GM23338 (cell line): ENCODE data around the gene SNCA. TPM values are rescaled to one million over a fixed set of nuclear protein-coding genes. Genes with fewer than 3 reads are reported as not detected.

Source experiments
- ATAC-seq: fragments of 200-7000 bp; cut with Tn5 transposase; 3 replicates; pipeline ENCODE4 v1.9.1; 2020
- DNase-seq: peaks from one replicate; pipeline ENCODE4 v3.0.0-alpha.2; 2015; ENCODE audit warnings: low spot score
- H2AFZ ChIP-seq: fragments of 200-600 bp; sonication (generic); 2 replicates; pipeline ENCODE4 v1.8.0; 2016; ENCODE audit warnings: antibody characterized with exemption, mild to moderate bottlenecking, moderate library complexity
- H3F3A ChIP-seq: fragments of 200-600 bp; sonication (generic); replicated peaks from 2 replicates; pipeline ENCODE4 v1.8.0; 2017; ENCODE audit warnings: antibody characterized with exemption, mixed run types, low read depth
- H3K27ac ChIP-seq: fragments of 200-600 bp; sonication (generic); 2 replicates; pipeline ENCODE4 v1.6.1; 2016; ENCODE audit warnings: low read depth
- H3K27me3 ChIP-seq: fragments of 200-600 bp; sonication (generic); 2 replicates; pipeline ENCODE4 v1.8.0; 2016; ENCODE audit warnings: mild to moderate bottlenecking, mixed run types, moderate library complexity; ENCODE audit not compliant: insufficient read depth
- H3K36me3 ChIP-seq: fragments of 200-600 bp; sonication (generic); 2 replicates; pipeline ENCODE4 v1.8.0; 2016; ENCODE audit warnings: mild to moderate bottlenecking; ENCODE audit not compliant: insufficient read depth
- H3K4me1 ChIP-seq: fragments of 200-600 bp; sonication (generic); 2 replicates; pipeline ENCODE4 v1.8.0; 2016; ENCODE audit warnings: mild to moderate bottlenecking, moderate library complexity; ENCODE audit not compliant: insufficient read depth
- H3K4me2 ChIP-seq: fragments of 200-600 bp; sonication (generic); 2 replicates; pipeline ENCODE4 v1.7.1; 2017; ENCODE audit warnings: mixed run types
- H3K4me3 ChIP-seq: fragments of 200-600 bp; sonication (generic); 2 replicates; pipeline ENCODE4 v1.6.1; 2016; ENCODE audit warnings: mixed run types
- H3K79me2 ChIP-seq: fragments of 200-600 bp; sonication (generic); replicated peaks from 2 replicates; pipeline ENCODE4 v1.8.0; 2017; ENCODE audit warnings: mild to moderate bottlenecking; ENCODE audit not compliant: insufficient read depth
- H3K9me2 ChIP-seq: fragments of 200-600 bp; sonication (generic); 2 replicates; pipeline ENCODE4 v1.8.0; 2017; ENCODE audit not compliant: insufficient read depth
- H4K20me1 ChIP-seq: fragments of 200-600 bp; sonication (generic); replicated peaks from 2 replicates; pipeline ENCODE4 v1.8.0; 2017; ENCODE audit warnings: mild to moderate bottlenecking; ENCODE audit not compliant: insufficient read depth
- H3K27ac Mint-ChIP-seq: 2 replicates; pipeline ENCODE4 v1.8.0; 2020; ENCODE audit warnings: inconsistent platforms, mild to moderate bottlenecking, moderate library complexity, mixed read lengths
- H3K27me3 Mint-ChIP-seq: 3 replicates; pipeline ENCODE4 v1.8.0; 2022; ENCODE audit warnings: low read depth, mild to moderate bottlenecking, moderate library complexity, mixed read lengths, inconsistent platforms; ENCODE audit not compliant: insufficient read depth, poor library complexity
- H3K36me3 Mint-ChIP-seq: 3 replicates; pipeline ENCODE4 v1.8.0; 2021; ENCODE audit warnings: low read depth, mild to moderate bottlenecking, inconsistent platforms, moderate library complexity, mixed read lengths
- H3K4me1 Mint-ChIP-seq: 3 replicates; pipeline ENCODE4 v1.8.0; 2020; ENCODE audit warnings: mild to moderate bottlenecking, inconsistent platforms, mixed read lengths
- H3K4me3 Mint-ChIP-seq: 3 replicates; pipeline ENCODE4 v1.8.0; 2021; ENCODE audit warnings: moderate library complexity, mild to moderate bottlenecking, inconsistent platforms, mixed read lengths
- H3K9me3 Mint-ChIP-seq: 3 replicates; pipeline ENCODE4 v1.8.0; 2020; ENCODE audit warnings: moderate library complexity, mild to moderate bottlenecking, inconsistent platforms, mixed read lengths
- NANOG ChIP-seq: IDR thresholded peaks from 2 replicates; pipeline ENCODE4 v1.6.1; 2016; ENCODE audit warnings: antibody characterized with exemption, borderline replicate concordance
- POLR2AphosphoS5 ChIP-seq: IDR thresholded peaks from 2 replicates; pipeline ENCODE4 v1.6.1; 2016; ENCODE audit warnings: antibody characterized with exemption, low read depth
- polyA plus RNA-seq: library from polyadenylated mRNA; unstranded; fragments of >200 nt; fragmentation: Nextera tagmentation; extraction: Ambion mirVana; gene quantifications from 2 replicates; pipeline ENCODE4 v1.2.1, GENCODE V29; 2016
- total RNA-seq: library from RNA; depleted of rRNA; stranded (reverse); fragments of >200 nt; shearing (Covaris generic); gene quantifications from 2 replicates; pipeline ENCODE4 v1.2.3, GENCODE V29; 2014
- TF ChIP-seq, protein P1 (sequence below): fragments of 250-450 bp; sonication (Bioruptor Pico); IDR thresholded peaks from 2 replicates; pipeline ENCODE4 v1.5.0; 2020; ENCODE audit warnings: mild to moderate bottlenecking, moderate library complexity
- TF ChIP-seq, protein P2 (sequence below), 2 experiments: fragments of 200-600 bp in 1 of 2; sonication (generic) in 1 of 2; conservative IDR thresholded peaks; 2 replicates each; pipeline versions ENCODE4 v1.5.1 to v1.6.1; 2016 to 2017; ENCODE audit warnings: antibody characterized with exemption in 2 of 2, low read depth in 2 of 2, mild to moderate bottlenecking in 2 of 2, moderate library complexity in 1 of 2
- TF ChIP-seq, protein P3 (sequence below): IDR thresholded peaks from 2 replicates; pipeline ENCODE4 v1.6.1; 2016; ENCODE audit warnings: antibody characterized with exemption

Gene SNCA
- total and polyA plus RNA-seq, 2 experiments from 2014 or later: 15.6 to 31.1 TPM

DNA sequence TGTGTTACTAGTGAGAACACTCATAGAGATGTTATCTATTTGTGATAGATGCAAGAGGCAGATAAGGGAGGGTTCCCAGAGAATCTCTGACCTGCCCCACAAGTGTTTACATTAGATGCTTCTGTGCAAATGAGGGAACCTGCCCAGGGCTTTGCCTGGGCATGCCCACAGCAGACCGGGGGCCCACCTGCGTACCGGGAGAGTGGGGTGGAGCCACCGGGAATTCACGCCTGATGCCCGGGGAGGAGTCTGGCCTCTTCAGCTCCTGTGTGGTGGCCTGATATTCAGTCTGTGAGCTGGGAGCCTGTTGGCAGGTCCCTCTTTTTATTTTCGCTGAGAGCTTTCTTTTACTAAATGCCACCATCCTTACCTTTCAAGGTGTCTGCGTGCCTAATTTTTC, 155.7 kb downstream of the SNCA start:
- Histone ChIP-seq H3K79me2 (peaks cover 37% of the 10 kb centered on the region), H3K27me3 (no peaks in the 10 kb centered on the region), H3K36me3 (peaks cover 13% of the 10 kb centered on the region; the same call in 1 of the 2 replicates), H3K27ac (peak overlapping the region; percentile 82), H3K9me2 (no peaks in the 10 kb centered on the region), H3F3A (no peaks in the 10 kb centered on the region), H3K4me3 (peak overlapping the region; percentile 61), H3K4me2 (peak overlapping the region; percentile 82), H4K20me1 (no peaks in the 10 kb centered on the region), H2AFZ (no peak overlapping the region), H3K4me1 (no peaks in the 10 kb centered on the region; the same call in 1 of the 2 replicates)
- TF ChIP-seq, protein P1, sequence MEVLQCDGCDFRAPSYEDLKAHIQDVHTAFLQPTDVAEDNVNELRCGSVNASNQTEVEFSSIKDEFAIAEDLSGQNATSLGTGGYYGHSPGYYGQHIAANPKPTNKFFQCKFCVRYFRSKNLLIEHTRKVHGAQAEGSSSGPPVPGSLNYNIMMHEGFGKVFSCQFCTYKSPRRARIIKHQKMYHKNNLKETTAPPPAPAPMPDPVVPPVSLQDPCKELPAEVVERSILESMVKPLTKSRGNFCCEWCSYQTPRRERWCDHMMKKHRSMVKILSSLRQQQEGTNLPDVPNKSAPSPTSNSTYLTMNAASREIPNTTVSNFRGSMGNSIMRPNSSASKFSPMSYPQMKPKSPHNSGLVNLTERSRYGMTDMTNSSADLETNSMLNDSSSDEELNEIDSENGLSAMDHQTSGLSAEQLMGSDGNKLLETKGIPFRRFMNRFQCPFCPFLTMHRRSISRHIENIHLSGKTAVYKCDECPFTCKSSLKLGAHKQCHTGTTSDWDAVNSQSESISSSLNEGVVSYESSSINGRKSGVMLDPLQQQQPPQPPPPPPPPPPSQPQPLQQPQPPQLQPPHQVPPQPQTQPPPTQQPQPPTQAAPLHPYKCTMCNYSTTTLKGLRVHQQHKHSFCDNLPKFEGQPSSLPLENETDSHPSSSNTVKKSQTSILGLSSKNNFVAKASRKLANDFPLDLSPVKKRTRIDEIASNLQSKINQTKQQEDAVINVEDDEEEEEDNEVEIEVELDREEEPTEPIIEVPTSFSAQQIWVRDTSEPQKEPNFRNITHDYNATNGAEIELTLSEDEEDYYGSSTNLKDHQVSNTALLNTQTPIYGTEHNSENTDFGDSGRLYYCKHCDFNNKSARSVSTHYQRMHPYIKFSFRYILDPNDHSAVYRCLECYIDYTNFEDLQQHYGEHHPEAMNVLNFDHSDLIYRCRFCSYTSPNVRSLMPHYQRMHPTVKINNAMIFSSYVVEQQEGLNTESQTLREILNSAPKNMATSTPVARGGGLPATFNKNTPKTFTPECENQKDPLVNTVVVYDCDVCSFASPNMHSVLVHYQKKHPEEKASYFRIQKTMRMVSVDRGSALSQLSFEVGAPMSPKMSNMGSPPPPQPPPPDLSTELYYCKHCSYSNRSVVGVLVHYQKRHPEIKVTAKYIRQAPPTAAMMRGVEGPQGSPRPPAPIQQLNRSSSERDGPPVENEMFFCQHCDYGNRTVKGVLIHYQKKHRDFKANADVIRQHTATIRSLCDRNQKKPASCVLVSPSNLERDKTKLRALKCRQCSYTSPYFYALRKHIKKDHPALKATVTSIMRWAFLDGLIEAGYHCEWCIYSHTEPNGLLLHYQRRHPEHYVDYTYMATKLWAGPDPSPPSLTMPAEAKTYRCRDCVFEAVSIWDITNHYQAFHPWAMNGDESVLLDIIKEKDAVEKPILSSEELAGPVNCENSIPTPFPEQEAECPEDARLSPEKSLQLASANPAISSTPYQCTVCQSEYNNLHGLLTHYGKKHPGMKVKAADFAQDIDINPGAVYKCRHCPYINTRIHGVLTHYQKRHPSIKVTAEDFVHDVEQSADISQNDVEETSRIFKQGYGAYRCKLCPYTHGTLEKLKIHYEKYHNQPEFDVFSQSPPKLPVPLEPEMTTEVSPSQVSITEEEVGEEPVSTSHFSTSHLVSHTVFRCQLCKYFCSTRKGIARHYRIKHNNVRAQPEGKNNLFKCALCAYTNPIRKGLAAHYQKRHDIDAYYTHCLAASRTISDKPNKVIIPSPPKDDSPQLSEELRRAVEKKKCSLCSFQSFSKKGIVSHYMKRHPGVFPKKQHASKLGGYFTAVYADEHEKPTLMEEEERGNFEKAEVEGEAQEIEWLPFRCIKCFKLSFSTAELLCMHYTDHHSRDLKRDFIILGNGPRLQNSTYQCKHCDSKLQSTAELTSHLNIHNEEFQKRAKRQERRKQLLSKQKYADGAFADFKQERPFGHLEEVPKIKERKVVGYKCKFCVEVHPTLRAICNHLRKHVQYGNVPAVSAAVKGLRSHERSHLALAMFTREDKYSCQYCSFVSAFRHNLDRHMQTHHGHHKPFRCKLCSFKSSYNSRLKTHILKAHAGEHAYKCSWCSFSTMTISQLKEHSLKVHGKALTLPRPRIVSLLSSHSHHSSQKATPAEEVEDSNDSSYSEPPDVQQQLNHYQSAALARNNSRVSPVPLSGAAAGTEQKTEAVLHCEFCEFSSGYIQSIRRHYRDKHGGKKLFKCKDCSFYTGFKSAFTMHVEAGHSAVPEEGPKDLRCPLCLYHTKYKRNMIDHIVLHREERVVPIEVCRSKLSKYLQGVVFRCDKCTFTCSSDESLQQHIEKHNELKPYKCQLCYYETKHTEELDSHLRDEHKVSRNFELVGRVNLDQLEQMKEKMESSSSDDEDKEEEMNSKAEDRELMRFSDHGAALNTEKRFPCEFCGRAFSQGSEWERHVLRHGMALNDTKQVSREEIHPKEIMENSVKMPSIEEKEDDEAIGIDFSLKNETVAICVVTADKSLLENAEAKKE (CRISPR knock-in tag): 0 out of 2 replicates have a peak, but pooled peaks have one; percentile 12
- 0 out of 2 replicates have a peak, but pooled peaks have one; percentile 9 for TF ChIP-seq NANOG
- TF ChIP-seq POLR2AphosphoS5: peak; percentile 91
- TF ChIP-seq, protein P2, sequence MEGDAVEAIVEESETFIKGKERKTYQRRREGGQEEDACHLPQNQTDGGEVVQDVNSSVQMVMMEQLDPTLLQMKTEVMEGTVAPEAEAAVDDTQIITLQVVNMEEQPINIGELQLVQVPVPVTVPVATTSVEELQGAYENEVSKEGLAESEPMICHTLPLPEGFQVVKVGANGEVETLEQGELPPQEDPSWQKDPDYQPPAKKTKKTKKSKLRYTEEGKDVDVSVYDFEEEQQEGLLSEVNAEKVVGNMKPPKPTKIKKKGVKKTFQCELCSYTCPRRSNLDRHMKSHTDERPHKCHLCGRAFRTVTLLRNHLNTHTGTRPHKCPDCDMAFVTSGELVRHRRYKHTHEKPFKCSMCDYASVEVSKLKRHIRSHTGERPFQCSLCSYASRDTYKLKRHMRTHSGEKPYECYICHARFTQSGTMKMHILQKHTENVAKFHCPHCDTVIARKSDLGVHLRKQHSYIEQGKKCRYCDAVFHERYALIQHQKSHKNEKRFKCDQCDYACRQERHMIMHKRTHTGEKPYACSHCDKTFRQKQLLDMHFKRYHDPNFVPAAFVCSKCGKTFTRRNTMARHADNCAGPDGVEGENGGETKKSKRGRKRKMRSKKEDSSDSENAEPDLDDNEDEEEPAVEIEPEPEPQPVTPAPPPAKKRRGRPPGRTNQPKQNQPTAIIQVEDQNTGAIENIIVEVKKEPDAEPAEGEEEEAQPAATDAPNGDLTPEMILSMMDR (conservative IDR thresholded peaks at IDR 0.05; ENCODE audit: low read depth in 2 of 2): no peak
- TF ChIP-seq, protein P3, sequence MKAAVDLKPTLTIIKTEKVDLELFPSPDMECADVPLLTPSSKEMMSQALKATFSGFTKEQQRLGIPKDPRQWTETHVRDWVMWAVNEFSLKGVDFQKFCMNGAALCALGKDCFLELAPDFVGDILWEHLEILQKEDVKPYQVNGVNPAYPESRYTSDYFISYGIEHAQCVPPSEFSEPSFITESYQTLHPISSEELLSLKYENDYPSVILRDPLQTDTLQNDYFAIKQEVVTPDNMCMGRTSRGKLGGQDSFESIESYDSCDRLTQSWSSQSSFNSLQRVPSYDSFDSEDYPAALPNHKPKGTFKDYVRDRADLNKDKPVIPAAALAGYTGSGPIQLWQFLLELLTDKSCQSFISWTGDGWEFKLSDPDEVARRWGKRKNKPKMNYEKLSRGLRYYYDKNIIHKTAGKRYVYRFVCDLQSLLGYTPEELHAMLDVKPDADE: 0 out of 2 replicates have a peak, but pooled peaks have one; percentile 28
- H3K27me3 Mint-ChIP-seq: no peaks in the 10 kb centered on the region
- H3K27ac Mint-ChIP-seq: peak overlapping the region; percentile 89
- peaks cover 14% of the 10 kb centered on the region; the same call in 2 of the 3 replicates for H3K4me1 Mint-ChIP-seq
- H3K4me3 Mint-ChIP-seq: peak overlapping the region; percentile 72
- H3K36me3 Mint-ChIP-seq: peaks cover 29% of the 10 kb centered on the region
- peak; percentile 99 for ATAC-seq
- peaks cover 26% of the 10 kb centered on the region for H3K9me3 Mint-ChIP-seq
- peak; percentile 78 for DNase-seq
